ENCODE results near the gene HIGD2A. TPM values are rescaled to one million over a fixed set of nuclear protein-coding genes. Genes with fewer than 3 reads are reported as not detected.
A peak's percentile ranks its signal among the peaks of the same experiment; 100 is the strongest.

HIGD2A gene, protein sequence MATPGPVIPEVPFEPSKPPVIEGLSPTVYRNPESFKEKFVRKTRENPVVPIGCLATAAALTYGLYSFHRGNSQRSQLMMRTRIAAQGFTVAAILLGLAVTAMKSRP
- total RNA-seq, result 218 TPM
- long read RNA-seq, transcript HIGD2A-201 (2 exons, 668 nt), result major isoform, 73 of 77 reads
- long read RNA-seq, partial matches to known transcripts, result 4 of 77 reads
- long read RNA-seq, other reads (novel, unspliced or antisense), result 0 of 77 reads

DNA sequence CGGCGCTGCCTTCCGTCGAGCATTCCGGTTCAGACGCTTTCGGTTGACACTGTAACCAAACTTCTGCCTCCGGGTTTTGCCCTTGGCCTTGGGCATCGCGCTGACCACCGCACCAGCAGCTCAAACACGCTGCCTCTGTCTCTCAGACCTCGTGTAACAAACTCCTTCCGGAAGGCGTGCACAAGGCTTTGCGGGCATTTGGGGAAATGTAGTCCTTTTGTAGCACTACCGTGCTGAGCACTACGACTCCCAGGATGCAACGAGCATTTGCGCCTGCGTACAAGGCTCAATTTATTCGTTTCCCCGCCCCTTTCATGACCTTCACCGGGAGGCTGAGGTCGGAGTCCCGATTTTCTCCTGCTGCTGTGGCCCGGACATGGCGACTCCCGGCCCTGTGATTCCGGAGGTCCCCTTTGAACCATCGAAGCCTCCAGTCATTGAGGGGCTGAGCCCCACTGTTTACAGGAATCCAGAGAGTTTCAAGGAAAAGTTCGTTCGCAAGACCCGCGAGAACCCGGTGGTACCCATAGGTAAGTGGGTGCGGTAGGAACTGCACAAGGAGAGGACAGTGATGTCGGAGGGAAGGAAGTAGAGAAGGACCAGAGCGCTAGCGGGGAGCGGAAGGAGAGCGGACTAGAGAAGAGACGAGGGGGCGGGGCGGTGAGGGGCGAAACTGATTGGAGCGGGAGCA is at the start of gene HIGD2A, which contains the start of gene NOP16:
TSS of gene HIGD2A (plus strand) at position 308 of the 691 bp plus-strand sequence. CDS start at position 377, 69 bp downstream.
TSS of gene NOP16 (minus strand) at position 155 of the 691 bp plus-strand sequence. CDS start at position 96, 59 bp downstream.
- intact Hi-C loops (cut with DNase I), result loop anchor here (2.0 kb wide), 3 partner anchors 22 to 60 kb away; partner anchors contain the start of genes CLTB and FAF2
- ATAC-seq (peak; percentile 97), DNase-seq (ENCODE audit: missing footprints) (peak; percentile 100)

DNA sequence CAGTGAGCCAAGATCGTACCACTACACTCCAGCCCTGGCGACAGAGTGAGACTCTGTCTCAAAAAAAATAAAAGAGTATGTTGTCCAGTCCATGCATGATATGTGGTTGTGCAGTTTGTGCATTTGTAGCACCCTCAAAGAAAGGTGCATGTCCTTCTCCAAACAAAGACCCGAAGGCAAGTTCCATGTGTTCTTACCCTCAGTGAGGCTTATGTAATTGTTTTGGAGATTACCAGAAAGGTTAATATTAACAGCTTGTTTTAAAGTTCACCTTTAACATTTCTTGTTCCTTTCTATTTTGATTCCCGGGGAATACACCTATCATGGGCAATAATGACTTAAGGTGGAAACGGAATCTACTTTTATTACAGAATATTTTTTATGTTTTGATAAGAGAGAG is 49.2 kb upstream of the HIGD2A start:
- no peak for DNase-seq (ENCODE audit: missing footprints)
- ATAC-seq, result no peak
- intact Hi-C loops (cut with DNase I), result no loop called here

DNA sequence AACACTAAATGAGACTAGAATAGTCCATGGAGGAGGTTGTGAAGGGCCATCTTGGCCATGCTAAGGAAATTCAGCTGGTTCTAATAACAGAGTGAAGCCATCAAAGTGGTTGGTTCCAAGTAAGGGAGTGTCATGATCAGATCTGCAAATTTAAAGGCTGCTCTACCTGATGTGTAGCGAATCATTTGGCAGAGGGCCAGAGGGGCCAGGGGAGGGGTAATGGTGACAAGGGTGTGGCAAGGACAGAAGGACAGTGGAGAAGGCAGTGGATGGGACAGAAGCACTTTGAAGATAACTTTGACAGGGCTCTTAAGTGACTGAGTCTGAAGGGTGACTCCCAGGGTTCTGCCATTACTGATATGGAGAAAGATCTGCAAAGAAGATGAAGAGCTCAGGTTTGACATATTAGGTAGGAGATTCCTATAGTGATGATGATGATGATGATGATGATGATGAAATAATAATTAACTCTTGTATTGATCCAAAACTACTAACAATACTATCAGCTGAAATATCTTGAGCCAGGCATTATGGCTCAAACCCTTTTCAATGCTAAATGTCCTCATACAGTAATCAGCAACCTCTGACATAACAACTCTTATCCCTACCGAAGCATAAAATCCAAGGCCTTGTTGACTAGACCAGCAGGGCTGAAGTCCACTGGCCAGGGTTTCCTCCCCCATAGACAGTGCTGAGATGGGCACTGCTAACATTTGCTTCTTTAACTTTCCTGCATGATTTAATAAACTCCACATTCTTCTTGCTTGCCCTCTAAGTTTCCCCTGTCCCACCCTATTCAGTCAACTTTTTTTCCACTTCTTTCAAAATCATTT is 47.0 kb upstream of the HIGD2A start:
- intact Hi-C loops (cut with DNase I), result no loop called here
- no peak for ATAC-seq
- DNase-seq (ENCODE audit: missing footprints), result no peak

DNA sequence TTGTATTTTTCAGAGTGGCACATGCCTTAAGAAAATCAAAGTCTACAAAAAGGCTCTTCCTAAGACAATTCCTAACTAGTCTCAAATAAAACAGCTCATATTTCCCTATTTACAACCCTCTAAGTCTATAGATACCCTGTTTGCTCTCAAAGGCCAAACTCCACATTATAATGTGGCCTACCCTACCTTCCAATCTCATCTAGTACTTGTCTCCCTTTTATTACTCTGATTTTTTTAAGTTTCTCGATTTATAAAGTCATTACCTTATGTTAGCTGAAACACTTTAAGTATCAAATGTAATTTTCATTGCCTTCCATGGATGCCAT is 46.4 kb upstream of the HIGD2A start:
- ATAC-seq (no peak), DNase-seq (ENCODE audit: missing footprints) (no peak)
- intact Hi-C loops (cut with DNase I), result no loop called here

DNA sequence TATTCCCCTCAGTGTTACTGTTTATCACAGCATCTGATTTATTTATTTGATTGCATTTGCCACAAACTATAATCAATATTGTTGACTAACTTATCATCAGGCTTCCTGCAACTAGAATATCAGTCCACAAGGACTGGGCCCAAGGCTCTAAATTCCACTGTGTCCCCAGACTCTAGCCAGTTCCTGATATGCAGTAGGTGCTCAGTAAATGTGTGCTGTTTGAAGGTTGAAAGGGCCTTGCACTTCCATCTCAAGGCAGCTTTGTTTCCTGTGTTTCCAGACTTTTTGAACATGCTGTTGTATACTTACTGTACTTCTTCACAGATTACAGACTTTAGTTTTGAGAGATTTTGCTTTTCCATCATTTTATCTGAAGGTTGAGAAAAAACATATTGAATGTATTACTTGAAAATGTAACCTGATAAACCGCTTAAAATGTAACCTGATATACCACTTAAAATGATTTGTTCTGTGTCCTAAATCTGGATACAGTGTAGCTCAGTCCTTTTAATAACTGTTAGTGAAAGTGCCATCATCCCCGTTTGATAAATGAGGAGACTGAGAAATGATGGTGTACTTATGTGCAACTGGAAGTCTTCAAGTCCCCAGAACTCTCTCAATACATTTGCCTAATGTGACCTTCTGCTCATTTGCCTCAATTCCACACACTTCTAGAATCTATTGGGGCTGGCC is 45.6 kb upstream of the HIGD2A start:
- DNase-seq (ENCODE audit: missing footprints) (no peak), ATAC-seq (no peak)
- intact Hi-C loops (cut with DNase I), result no loop called here

DNA sequence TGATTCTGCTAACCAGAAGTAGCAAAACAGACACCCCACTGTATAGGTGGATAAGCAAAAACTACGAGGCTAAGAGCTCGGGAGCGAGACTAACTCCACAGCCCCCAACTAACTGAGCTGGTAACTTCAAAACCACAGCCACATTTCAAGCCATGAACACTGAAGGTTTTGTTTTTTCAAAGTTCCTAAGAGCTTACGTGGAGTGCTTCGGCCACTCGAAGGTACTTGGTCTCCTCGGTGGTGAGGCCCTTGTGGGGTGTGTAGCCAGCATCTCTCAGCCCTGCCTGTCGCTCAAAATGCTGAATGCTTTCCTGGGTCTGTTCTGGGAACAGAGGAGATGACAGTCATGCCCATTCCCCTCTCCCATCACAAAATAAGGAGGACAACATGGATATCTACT is 38.1 kb upstream of the HIGD2A start:
- no peak for ATAC-seq
- intact Hi-C loops (cut with DNase I), result no loop called here
- no peak for DNase-seq (ENCODE audit: missing footprints)

DNA sequence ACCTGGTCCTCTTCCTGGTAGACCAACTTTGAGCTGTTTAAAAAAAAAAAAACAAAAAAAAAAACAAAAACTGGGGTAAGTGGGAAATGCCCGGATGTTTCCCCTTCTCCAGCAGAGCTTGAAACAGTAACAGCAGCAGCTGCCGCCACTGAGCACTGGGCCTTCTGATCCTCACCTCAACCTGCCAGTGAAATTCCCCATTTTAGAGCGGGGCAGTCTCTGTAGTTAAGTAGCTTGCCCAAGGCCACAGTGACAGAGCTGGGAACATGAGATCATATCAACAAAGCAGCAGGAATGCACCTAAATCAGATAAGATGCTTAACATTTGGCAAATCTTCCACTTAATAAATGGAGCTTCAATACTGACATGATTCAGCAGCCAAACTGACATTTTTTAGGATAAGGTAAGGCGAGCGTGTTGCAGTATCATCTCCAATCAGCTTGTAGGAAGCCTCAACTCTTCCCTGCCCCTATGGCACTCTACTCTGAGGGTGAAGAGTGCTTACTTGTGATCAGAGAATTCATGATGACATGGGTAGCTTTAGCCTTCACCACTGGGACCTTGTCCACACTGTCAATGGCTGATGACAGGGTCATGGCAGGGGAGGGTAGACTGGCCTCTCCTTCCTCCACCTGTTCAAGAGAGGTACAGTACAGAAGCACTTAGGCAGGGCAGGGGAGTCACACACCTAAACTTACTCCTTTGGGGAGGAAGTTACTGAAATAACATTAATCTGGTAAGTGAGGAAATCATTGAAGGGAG is 36.3 kb upstream of the HIGD2A start:
- intact Hi-C loops (cut with DNase I), result no loop called here
- DNase-seq (ENCODE audit: missing footprints) (no peak), ATAC-seq (no peak)

DNA sequence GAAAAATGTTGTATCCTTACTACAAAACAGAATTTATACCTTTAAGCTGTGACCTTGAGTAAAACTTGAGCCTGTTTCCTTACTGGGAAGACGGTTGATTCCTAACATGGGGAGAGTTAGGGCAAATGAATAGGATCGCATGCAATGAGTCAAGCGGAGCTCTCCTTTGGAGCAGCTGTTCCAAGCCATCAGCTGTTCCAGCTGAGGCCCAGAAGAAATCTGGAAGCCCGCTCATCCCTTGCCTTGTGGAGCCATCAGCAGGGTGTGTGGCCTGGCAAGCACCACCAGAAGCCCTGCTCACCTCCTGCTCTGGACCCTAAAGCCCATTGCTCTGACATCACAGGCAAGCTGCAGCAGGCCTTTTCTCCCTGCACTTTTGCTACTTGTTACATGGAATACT is 35.0 kb upstream of the HIGD2A start:
- ATAC-seq, result no peak
- DNase-seq (ENCODE audit: missing footprints), result no peak
- intact Hi-C loops (cut with DNase I), result no loop called here

DNA sequence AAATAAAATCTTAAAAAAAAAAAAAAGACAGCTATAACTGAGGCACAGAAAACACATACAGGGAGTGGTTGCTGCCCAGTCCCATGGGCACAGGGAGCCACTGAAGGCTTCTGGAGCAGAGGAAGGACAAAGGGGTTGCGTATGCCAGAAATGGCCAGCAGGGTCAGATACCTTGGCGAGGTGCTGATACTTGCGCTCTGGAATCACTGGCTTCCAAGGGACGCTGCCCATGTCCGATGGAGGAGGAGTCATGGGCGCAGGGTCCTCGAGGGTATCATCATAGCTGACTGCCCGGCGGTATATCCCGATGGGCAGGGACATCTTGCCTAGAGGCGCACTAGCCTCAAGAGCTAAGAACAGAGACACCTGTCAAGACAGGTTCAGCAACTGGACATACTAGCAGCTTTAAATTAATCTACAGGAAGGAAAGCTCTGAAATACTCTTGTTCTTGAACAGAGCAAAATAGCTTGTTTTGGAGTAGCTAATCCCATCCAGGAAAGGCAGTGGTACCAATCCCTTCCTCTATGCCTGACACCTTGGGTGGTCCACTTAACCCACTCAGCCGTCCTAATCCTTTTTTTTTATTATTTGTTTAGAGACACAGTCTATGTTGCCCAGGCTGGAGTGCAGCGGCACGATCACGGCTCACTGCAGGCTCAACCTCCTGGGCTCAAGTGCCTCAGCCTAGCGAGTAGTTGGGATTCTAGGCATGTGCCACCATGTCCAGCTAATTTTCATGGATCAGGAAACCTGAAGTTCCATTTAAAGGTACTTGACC is 33.0 kb upstream of the HIGD2A start:
- intact Hi-C loops (cut with DNase I), result no loop called here
- DNase-seq (ENCODE audit: missing footprints) (no peak), ATAC-seq (no peak)

DNA sequence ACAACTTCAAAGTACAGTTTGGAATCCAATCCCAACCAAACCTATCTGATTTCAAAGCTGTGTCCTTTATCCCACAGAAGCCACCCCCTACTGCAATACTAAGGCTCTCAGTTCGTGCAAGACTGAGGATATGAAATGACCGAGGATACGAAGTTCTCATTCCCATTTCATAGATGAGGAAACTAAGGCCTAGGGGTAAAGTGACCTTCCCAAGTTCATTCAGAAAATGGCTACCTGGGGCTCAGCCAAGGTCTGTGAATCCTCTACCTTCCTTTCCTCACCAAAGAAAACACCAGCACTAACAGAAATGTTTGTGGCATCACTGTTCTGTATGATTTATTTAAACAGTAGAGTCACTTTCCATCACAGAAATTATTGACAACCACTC is 32.4 kb upstream of the HIGD2A start:
- DNase-seq (ENCODE audit: missing footprints) (no peak), ATAC-seq (no peak)
- intact Hi-C loops (cut with DNase I), result no loop called here

DNA sequence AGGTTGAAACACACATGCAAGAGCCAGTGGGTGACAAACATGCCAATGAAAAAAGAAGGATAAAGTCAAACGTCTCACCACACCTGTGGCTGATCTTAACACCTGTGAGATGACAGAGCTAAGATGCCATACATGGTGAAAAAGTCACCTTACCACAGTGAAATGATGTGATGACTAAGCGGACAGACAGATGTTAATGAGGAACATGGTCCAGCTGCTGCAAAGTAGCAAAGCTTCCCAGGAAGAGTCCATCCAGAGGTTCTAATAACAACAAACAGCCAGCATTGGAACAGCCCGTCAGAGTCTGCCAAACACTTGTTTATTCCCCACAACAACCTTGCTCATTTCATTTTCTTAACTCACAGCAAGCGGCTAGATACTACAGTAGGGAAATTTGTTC is 28.9 kb upstream of the HIGD2A start:
- DNase-seq (ENCODE audit: missing footprints) (no peak), ATAC-seq (no peak)
- intact Hi-C loops (cut with DNase I), result loop anchor here (2.0 to 10.0 kb wide), 3 partner anchors 57 to 183 kb away; partner anchors contain the start of genes CLTB and SIMC1

DNA sequence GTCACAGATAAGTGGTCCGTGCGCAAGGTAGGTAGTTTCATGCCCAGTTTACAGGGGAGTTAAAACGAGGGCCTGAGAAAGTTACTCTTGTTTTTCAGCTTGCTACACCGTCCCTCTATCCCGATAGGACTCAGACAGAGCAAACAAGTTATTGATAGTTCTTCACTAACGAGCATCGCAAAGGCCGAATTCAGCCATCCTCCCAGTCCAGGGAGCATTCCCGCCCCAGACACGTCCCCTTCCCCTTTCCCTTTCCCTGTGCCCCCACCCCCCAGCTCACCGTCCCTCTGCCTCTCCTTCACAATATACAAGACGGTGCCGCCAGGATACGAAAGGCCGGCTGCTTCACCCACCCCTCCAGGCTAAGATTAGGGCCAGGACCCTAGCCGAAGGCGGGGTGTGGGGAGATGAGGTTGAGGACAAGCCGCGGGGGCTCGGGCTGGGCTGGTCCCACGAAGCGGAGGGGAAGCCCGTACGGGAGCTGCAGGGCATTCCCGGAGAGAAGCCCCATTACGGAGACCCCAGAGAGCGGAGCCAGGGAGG is 27.6 kb upstream of the HIGD2A start:
- DNase-seq (ENCODE audit: missing footprints), result no peak
- intact Hi-C loops (cut with DNase I), result loop anchor here (1.0 to 10.0 kb wide), 4 partner anchors 56 to 181 kb away; partner anchors contain the start of genes CLTB, FAF2 and SIMC1
- no peak for ATAC-seq

DNA sequence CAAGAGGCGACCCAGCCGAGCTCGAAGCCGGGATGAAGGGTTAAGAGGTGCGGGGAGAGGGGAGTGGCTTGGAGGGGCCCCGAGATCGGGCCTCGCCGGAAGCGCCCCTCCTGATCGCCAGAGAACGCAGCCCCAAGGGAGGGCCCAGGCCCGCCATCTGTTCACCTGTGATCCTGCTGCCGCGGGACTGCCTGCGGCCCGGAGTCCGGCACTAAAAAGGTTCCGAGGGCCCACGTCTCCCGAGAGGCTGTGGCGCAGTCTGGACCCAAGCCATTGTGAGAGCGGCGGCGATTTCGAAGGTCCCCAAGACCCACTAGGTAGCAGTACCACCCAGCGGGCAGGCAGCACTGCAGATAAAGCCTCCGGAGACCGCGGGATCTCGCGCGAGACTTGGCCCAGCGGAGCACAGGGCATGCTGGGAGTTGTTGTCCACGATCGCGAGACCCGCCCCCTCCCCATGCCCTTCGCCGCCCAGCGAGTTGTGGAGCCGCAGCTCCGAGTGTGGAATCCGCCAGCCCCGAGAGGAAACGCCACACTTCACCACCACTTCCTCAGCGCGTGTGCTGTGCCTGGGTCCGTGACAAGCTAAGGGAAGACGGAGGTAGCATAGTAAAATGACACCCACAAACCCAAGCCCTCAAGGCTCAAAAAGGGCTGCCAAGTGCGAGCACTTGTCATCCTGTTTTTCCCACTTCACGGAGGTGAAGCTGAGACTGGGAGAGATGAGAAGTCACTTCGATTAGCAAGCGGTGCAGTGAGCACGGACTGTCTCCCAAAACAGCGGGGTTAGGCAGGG is 26.9 kb upstream of the HIGD2A start, which contains the start of gene KIAA1191:
TSS of gene KIAA1191 (minus strand) at position 328 of the 796 bp plus-strand sequence. CDS start 2,256 bp downstream, outside the sequence.
- intact Hi-C loops (cut with DNase I), result loop anchor here (1.0 to 10.0 kb wide), 4 partner anchors 55 to 181 kb away; partner anchors contain the start of genes CLTB, FAF2 and SIMC1
- ATAC-seq, result peak; percentile 96

DNA sequence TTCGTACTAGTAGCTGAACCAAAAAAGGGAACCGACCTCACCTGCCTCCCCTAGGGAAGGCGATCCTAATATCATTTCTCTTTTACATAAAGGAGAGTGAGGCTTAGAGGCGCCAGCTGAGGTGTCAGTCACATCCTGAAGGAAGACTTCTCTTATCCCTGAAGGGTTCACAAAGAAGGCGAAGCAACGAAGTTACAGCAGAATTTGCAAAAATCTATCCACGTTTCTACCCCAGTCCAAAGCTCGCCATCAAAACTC is 26.4 kb upstream of the HIGD2A start:
- ATAC-seq (no peak), DNase-seq (ENCODE audit: missing footprints) (no peak)
- intact Hi-C loops (cut with DNase I), result loop anchor here (5.0 to 10.0 kb wide), 2 partner anchors 127 to 180 kb away; partner anchors contain the start of gene SIMC1

More for the DNA sequence above, 26.9 kb upstream of the HIGD2A start, which contains the start of gene KIAA1191:
- DNase-seq (ENCODE audit: missing footprints), result peak; percentile 99

DNA sequence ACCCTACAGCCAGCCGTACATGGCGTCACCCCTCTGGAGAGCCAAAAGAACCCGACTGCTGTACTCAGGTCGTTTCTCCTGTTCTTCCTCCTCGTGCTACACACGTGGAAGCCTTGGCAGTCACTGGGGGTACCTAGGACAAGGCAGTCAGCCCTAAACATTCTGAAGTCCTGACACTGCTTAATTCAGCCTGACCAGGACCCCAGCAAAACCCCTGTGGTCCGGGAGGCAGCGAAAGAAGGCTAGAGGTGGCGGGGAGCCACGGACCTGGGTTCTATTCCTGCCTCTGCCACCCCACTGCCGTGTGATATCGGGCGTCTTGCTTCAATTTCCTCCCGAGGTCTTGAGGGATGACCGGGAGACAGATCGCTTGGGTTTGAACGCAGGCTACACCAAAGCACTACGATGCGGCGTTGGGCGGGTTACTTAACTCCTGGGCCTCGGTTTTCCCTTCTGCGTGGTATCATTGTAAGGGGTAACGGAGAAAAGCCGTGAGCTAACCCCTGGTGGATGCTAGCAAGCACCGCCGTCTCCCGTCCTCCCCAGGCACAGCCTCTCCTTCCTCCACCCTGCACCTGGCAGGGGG is 23.7 kb upstream of the HIGD2A start:
- DNase-seq (ENCODE audit: missing footprints) (no peak), ATAC-seq (no peak)
- intact Hi-C loops (cut with DNase I), result loop anchor here (5.0 to 10.0 kb wide), 2 partner anchors 130 to 177 kb away; partner anchors contain the start of gene SIMC1

All from Right ventricle myocardium inferior (tissue), 1 donor.